Left cardiac atrium (tissue), 4 donors: ENCODE data around the gene SLC17A7. TPM values are rescaled to one million over a fixed set of nuclear protein-coding genes. Genes with fewer than 3 reads are reported as not detected.
A peak's percentile ranks its signal among the peaks of the same experiment; 100 is the strongest.
"Not testable (repeated sequence)": the region's sequence is repeated elsewhere in the genome, so short reads cannot be mapped to it uniquely, and the experiment has no call there.

ENCODE experiments used
- ATAC-seq, 2 donors: fragments of 200-7000 bp; cut with Tn5 transposase; one replicate each; pipeline ENCODE4 v1.9.1; 2020; ENCODE audit warnings: mild to moderate bottlenecking in 2 of 2, moderate library complexity in 2 of 2
- DNase-seq: peaks from one replicate; pipeline ENCODE4 v3.0.0-alpha.2; 2020
- intact Hi-C, 2 donors: fragments of 100-400 bp; cut with DNase I; formaldehyde crosslinking; loops; one replicate each; pipeline versions ENCODE4 v1.14.1 to v1.15.1; 2022 to 2023
- total RNA-seq, 2 donors: library from RNA; stranded (reverse); fragmentation: NEBNext Ultra II Directional; extraction: Animal tissue kit (Norgen Biotek cat#: 25700); gene quantifications; one replicate each; pipeline ENCODE4 v1.2.1, GENCODE V29; 2021
- donor health status: DM: no; HTN: yes; CAD: no.
- donor health status: DM: no; HTN: yes; CAD: no; lungs with severe emphysema.
- donor health status: DM: yes; HTN: yes; CAD: no.
- donor health status: Dilated cardiomyopathy.

Gene SLC17A7
- total RNA-seq, 2 donors from 2014 or later, result 1.7 to 2.5 TPM

DNA sequence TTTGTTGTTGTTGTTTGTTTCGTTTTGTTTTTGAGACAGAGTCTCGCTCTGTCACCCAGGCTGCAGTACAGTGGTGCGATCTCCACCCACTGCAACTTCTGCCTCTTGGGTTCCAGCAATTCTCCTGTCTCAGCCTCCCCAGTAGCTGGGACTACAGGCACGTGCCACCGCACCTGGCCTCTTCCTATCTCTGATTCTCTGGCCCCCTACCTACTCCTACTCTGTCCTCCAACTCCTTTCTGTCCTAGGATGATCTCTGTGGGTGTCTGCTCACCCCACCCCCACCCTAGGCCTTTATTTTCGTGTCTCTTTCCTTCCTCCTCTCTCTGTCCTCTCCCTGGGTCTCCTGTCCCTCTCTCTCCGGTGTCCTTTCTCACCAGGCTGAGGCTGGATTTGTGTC, 9.1 kb upstream of the SLC17A7 start:
- intact Hi-C loops, result no loop called here
- ATAC-seq (no peak), DNase-seq (no peak)

DNA sequence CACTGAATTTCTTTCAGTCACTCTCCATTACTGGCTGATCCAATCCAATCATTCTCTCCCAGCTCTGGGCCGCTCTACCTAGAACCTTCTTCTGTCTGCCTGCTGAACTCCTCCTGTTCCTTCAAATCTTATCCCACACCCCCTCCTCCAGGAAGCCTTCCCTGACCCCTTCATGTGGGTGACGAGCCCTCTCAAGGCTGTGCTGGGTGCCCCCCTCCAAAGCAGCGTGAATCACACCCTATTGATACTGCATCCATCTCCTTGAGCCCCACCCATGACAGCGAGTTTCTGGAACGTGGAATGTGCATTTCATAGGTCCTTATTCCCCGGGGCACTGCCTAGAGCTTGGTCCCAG, 7.1 kb upstream of the SLC17A7 start:
- ATAC-seq (no peak), DNase-seq (no peak)
- intact Hi-C loops, result loop anchor here in 1 of 2 donors (10.0 kb wide), 1 partner anchor 224 kb away; no protein-coding TSS in a partner anchor

DNA sequence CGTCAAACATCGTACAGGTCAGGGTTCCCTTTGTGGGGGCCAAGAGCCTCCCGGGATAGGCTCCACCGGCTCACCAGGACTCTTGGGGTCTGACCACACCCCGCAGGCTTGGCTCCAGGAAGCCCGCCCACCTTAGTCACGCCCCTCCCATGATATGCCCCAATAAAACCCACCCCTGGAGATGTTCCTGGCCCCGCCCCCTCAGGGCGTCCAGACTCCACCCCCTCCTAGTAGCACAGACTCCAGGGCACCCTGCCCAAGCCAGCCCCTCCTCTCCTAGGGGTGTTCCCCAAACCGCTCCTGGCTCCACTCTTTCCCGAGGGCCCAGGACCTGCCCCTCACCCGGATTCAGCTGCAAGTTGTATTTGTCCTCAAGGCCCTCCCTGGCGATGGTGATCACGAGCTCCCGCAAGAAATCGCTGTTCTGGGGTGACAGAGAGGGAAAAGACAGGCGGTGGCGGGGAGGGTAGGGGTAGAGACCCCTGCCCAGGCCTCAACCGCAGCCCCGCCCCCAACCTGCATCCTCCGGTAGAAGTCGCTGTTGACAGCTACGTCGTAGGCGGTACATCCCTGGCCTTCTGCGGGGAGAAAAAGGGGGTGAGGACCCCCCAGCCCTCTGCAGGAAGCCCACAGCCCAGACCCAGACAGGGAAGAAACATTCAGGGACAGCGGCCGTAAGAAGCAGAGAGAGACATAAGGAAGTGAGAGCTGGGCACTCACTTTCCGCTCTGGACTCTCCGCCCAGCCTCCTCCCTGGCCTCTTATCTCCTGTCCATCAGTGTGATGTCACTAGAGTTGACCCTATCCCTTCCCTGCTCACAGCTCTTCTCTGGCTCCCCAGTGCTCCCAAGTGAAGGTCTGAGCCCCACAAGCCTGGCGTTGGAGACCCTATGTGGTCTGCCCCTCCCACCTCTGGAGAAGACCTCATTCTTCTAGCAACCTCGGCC, 6.4 kb upstream of the SLC17A7 start:
- DNase-seq, result peak; percentile 60
- intact Hi-C loops, result loop anchor here in 1 of 2 donors (10.0 kb wide), 1 partner anchor 223 kb away; no protein-coding TSS in a partner anchor
- ATAC-seq, result no peak

DNA sequence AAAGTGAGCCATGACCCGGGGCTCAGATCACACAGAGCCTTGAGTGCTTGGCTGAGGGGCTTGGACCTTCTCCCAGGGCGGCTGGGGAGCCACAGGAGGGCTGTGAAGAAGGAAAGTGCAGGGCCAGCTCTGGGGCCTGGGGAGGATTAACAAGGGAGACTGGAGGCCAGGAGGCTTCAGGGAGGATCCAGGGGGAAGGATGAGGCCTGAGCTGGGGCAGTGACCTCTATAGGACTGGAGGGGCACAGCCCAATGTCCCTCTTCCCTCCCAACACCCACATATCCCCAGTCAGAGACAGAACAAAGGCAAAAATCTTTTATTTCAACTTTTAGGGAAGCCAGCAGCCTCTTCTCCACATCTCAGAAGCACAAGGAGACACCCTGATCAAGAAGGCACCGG, 4.7 kb upstream of the SLC17A7 start:
- intact Hi-C loops, result loop anchor here in 1 of 2 donors (10.0 kb wide), 1 partner anchor 221 kb away; no protein-coding TSS in a partner anchor
- no peak for ATAC-seq
- no peak for DNase-seq

DNA sequence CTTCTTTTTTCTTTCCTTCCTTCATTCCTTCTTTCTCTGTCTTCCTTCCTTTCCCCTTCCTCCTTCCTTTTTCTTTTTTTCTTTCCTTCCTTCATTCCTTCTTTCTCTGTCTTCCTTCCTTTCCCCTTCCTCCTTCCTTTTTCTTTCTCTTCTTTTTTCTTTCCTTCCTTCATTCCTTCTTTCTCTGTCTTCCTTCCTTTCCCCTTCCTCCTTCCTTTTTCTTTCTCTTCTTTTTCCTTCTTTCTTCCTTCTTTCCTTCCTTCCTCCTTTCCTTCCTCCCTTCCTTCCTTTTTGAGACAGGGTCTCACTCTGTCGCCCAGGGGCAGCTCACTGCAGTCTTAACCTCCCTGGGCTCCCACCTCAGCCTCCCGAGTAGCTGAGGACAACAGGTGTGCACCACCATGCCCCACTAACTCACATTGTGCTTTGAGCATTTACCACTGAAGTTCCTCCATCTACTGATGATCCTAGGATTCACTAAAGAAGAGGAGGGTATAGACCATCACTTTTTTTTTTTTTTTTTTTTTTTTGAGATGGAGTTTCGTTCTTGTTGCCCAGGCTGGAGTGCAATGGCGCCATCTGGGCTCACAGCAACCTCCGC, 2.9 kb upstream of the SLC17A7 start:
- DNase-seq, result not testable (repeated sequence)
- intact Hi-C loops, result loop anchor here (5.0 to 10.0 kb wide), 2 partner anchors 52 to 219 kb away; no protein-coding TSS in a partner anchor

DNA sequence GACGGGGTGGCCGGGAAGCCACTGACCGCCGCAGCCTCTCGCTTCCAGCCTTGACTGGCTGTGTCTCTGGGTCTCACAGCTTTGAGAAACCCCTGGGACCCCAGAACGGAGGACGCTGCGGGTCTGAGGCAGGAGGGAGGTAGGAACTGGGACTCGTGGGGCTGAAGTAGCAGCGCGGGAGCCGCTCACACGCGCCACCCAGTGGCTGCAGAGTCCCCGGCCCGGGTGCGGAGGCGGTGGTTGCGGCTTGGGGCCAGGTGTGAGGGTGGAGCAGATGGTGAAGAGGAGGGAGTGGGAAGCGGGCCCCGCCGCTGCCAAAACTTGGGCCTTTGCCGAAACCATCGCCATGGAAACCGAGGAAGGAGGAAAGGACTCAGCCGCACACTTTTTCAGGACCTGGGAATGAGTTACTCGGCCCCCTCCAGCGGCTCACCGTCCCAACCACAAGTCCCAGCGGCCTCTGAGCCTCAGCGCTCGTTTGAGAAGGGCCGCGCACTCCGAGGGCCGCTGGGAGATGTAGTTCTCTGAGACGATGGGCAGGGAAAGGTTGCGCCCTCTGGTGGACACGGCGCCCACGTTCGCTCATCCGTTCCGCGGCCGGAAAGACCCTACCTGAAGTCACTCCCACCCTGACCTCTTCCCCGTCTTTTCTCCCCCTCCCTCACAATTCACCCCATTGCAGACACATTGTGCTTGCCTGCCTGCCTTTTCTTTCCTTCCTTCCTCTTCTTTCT, 2.2 kb upstream of the SLC17A7 start:
- ATAC-seq (peak; percentile 91 to 92), DNase-seq (peak; percentile 97)
- intact Hi-C loops, result loop anchor here (1.0 to 10.0 kb wide), 3 partner anchors 51 to 219 kb away; no protein-coding TSS in a partner anchor

More for the DNA sequence above, 2.9 kb upstream of the SLC17A7 start:
- not testable (repeated sequence) for ATAC-seq

DNA sequence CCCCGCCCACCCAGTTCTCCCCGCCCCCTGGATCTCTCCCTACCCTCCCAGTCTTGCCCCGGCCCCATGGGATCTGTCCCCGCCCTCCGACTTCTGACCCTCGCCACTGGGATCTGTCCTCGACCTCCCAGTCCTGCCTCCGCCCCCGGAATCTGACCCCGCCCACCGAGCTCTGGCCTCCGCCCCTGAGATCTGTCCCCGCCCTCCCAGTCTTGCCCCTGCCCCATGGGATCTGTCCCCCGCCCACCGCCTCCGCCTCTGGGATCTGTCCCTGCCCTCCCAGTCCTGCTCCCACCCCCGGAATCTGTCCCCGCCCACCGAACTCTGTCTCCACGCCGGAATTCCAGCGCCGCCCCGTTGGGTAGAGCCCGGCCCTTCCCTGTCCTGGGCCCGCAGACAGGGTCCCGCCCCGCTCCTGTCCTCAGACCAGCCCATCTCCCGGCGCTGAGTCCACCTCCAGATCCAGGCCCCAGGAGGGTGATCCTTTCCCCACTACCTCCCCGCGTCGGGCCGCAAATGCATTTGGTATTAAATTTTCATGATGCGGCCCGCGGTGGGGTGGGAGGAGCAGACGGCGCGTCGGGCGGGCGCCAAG, 1.5 kb upstream of the SLC17A7 start:
- intact Hi-C loops, result loop anchor here (1.0 to 10.0 kb wide), 3 partner anchors 51 to 218 kb away; no protein-coding TSS in a partner anchor
- ATAC-seq, result peak; percentile 85 to 89
- DNase-seq, result peak; percentile 97

DNA sequence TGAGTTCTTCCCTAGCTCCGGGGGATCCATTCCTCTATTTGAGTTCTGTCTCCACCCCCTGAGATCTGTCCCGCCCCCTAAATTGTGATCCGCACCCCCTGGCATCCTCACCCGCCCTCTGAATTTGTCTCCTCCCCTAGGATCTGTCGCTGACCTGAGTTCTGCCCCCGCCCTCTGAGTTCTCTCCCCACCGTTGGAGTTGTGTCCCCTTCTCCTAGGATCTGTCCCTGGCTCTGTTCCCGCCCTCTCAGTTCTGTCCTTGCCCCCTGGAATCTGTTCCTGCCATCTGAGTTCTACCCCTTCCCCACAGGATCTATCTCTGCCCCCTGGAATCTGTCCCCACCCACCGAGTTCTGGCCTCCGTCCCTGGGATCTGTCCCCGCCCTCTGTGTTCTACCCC, 1.0 kb upstream of the SLC17A7 start:
- ATAC-seq (peak in 1 of 2 donors; percentile 0), DNase-seq (peak; percentile 61)
- intact Hi-C loops, result loop anchor here (5.0 to 10.0 kb wide), 2 partner anchors 50 to 218 kb away; no protein-coding TSS in a partner anchor

DNA sequence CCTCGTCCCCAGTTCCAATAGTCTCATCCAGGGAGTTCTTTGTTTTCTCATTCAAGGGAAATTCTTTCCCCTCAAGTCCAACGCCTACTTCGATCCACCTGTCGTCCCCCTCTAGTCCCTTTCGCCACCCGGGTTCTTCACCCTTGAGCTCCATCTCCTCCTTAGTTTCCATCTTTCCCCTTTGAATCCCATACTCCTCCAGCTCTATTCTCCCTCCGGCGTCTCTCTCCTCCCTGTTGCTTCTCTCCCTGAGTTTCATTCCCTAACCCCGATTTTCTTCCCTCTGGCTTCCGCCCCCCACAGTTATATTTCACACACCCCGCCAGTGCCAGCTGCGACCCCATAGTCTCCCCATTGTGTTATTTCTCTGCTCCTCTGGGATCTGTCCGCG, 628 bp upstream of the SLC17A7 start:
- DNase-seq, result no peak
- ATAC-seq, result no peak
- intact Hi-C loops, result loop anchor here (5.0 to 10.0 kb wide), 2 partner anchors 50 to 217 kb away; no protein-coding TSS in a partner anchor

DNA sequence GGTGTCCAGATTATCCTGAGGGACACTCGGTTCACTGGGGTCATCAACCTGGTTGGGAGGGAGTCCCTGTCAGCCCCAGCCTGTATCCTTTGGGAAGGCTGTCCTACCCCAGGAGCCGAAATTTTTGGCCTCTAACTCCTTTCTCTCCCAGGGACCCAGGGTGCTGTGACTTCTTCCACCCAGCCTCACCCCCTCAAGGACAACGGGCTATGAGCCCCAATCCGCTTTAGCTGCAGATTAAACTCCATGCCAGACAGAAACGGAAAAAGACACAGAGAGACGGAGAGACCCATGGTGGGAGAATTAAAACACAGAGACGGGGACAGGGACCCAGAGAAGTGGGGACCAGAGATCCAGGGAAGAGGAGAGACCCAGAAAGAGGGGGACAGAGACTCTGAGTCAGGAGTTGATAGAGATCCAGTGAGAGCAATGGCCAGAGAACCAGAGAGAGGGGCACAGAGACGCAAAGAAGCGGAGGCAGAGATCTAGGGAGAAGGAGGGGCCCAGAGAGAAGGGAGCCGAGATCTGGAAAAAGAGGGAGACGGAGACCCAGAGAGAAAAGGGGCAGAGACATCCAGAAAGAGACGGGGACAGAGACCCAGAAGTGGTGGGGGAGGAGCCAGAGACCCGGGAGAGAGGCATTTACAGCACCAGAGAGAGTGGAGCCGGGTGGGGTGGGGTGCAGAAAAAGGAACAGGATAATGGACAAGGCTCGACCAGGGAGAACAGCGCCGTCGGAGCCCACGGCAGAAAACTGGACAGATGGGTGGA, 703 bp downstream of the SLC17A7 start:
- DNase-seq, result no peak
- intact Hi-C loops, result loop anchor here (5.0 to 10.0 kb wide), 2 partner anchors 48 to 216 kb away; no protein-coding TSS in a partner anchor
- no peak for ATAC-seq

DNA sequence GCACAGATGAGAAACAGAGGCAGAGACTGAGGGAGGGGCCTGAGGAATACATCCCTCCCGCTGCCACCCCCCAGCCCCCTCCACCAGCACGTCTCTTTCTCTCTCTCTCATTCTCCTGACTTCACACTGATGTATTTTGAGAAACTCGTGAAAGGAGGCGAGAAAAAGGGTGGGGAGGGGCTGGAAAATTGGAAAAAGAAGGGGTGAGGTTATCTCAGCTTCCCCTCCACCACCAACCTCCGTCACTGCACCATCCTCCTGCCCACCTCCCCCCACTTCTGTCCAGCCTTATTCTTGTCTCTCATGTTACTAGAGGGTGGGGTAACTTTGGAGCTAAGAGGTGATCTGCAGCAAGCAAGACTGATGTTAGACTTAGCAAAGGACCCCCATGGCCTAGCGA, 1.5 kb downstream of the SLC17A7 start:
- no peak for ATAC-seq
- DNase-seq, result no peak
- intact Hi-C loops, result loop anchor here (5.0 to 10.0 kb wide), 2 partner anchors 48 to 215 kb away; no protein-coding TSS in a partner anchor

DNA sequence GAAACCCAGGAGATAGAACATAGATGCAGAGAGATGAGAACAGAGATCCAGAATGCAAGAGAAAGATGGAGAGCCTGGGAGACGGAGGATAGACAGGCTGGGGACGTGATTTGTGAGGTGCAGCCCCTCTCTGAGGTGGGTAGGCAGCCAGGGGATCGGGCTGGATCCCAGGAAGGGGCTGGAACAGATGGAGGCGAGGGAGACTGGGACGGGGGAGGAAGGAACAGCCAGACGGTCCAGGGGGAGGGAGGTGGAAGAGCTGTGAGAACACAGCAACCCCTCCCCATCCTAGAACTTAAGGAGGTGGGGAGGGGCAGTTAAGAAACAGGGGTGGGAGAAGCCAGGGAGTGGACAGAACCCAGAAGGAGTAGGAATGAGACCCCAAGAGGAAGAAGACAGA, 3.1 kb downstream of the SLC17A7 start:
- intact Hi-C loops, result no loop called here
- DNase-seq (no peak), ATAC-seq (no peak)

DNA sequence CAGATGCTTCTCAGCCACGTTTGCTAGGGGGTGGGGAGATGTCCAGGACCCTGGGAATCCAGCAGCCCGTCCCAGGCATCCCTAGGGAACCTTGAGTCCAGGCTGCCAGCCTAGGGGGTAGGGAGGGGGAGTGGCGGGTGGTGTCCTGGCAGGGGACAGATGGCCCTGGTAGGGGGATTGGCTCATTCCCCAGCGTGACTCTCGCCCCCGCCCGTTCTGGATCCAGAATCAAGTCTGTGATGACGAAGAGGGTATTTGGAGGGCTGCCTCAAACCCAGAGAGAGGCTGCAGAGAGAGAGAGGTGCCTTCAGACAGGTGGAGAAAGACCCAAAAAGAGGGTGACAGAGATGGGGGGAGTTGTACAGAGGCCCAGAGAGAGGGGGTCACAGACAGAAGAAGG, 4.1 kb downstream of the SLC17A7 start:
- intact Hi-C loops, result no loop called here
- ATAC-seq (no peak), DNase-seq (no peak)

DNA sequence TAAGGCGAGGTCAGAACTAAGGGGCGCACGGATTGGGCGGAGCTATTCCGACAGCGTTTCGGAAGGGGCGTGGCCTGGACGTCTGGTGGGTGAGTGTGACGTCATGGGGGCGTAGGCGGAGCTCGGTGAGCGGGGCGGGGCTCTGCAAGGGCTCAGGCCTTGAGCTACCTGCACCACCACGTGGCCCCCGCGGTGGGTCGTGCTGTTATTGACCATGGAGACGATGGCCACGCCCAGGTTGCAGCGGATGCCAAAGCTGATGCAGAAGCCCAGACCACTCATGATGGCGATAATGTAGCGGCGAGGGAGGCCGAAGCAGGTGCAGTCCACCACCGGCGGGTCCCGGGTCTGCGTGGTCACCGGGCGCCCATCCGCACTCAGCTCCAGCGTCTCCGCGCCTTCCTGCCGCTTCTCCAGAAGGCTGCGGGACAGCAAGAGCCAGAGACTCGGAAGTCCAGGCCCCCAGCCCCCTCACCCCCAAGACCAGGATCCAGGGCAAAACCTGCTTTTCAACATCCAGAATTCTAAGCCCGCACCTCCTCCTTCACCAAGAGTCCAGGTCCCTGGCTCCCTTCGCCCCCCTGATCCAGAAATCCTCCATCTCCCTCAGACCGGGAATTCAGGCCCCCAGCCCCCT, 4.8 kb downstream of the SLC17A7 start:
- ATAC-seq, result no peak
- intact Hi-C loops, result no loop called here
- DNase-seq, result no peak

DNA sequence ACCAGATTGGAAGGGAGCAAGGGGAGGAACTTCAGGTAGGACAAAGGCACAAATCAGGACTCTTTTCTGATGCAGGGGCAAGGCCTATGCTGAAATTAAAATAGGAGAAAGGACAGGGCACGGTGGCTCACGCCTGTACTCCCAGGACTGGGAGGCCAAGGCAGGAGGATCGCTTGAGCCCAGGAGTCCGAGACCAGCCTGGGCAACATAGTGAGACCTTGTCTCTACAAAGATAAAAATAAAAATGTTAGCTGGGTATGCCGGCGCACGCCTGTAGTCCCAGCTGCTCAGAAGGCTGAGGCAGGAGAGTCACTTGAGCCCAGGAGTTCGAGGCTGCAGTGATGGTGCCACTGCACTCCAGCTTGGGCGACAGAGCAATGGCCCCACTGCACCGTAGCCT, 5.7 kb downstream of the SLC17A7 start:
- no peak for ATAC-seq
- intact Hi-C loops, result no loop called here
- DNase-seq, result no peak

DNA sequence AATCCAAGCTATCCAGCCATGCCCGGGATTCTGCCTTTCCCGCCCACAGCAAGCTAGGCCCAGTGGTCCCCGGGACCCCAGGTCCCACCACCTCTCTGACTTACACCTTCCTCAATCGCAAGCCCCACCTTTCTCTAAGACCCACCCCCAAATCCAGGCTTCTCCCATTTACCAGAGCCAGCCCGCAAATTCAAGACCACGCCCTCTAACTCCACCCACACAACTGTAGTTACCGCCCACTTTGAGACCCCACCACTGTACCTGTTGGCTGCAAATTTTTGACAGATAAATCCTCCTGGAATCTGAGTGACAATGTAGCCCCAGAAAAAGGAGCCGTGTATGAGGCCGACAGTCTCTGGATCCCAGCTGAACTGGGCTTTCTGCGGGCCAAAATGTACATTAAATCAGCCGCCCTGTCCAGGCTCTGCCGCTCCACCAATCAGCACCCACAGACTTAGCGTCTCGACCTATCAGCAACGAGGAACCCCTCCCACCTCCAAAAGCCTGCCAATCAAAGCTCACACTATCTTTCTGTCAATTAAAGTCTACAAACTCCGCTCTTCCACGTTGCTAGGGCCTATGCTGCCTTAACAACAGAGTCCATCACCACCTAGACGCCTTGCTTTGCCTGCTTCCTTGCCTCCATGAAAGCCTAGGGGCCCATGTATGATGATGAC, 6.3 kb downstream of the SLC17A7 start:
- intact Hi-C loops, result no loop called here
- ATAC-seq (no peak), DNase-seq (no peak)
